Hematopoietic multipotent progenitor cell treated with erythropoietin and hydrocortisone succinate and interleukin-3 and kit ligand, for 6 days (in vitro differentiated cells): Measurements from ENCODE around the gene MANBA.

ENCODE experiments used
- DNase-seq: peaks from one replicate; pipeline ENCODE4 v3.0.0-alpha.2; 2015

The MANBA gene

GRCh38 chr4:102760645-102761295 lies at the start of gene MANBA:
TSS of gene MANBA (minus strand) at chr4:102760968. CDS start at chr4:102760894, 74 bp downstream.
- peak; percentile 96 for DNase-seq

- no peak for DNase-seq
These were observed 48.9 kb upstream of the MANBA start for GRCh38 chr4:102809691-102810090.

- DNase-seq, result peak; percentile 34
These were observed 48.4 kb upstream of the MANBA start for GRCh38 chr4:102809190-102809589.

GRCh38 chr4:102808009-102808408 lies 47.2 kb upstream of the MANBA start:
- no peak for DNase-seq

- no peak for DNase-seq
These were observed 46.6 kb upstream of the MANBA start for GRCh38 chr4:102807345-102807744.

GRCh38 chr4:102799816-102800215 lies 39.0 kb upstream of the MANBA start:
- no peak for DNase-seq

GRCh38 chr4:102794999-102795398 lies 34.2 kb upstream of the MANBA start:
- DNase-seq, result no peak

- DNase-seq, result peak; percentile 18
These were observed 31.7 kb upstream of the MANBA start for GRCh38 chr4:102792361-102792936.

GRCh38 chr4:102791318-102791835 lies 30.6 kb upstream of the MANBA start:
- DNase-seq, result no peak

GRCh38 chr4:102789317-102789717 lies 28.5 kb upstream of the MANBA start:
- peak; percentile 74 for DNase-seq

GRCh38 chr4:102787944-102788343 lies 27.2 kb upstream of the MANBA start:
- no peak for DNase-seq

- DNase-seq, result no peak
These were observed 26.5 kb upstream of the MANBA start for GRCh38 chr4:102787096-102787881.

GRCh38 chr4:102786279-102786678 lies 25.5 kb upstream of the MANBA start:
- DNase-seq, result no peak

GRCh38 chr4:102783006-102783405 lies 22.2 kb upstream of the MANBA start:
- DNase-seq, result no peak

GRCh38 chr4:102781570-102781969 lies 20.8 kb upstream of the MANBA start:
- no peak for DNase-seq

- peak; percentile 55 for DNase-seq
These were observed 19.8 kb upstream of the MANBA start for GRCh38 chr4:102780476-102781144.

- peak; percentile 48 for DNase-seq
These were observed 18.4 kb upstream of the MANBA start for GRCh38 chr4:102779204-102779603.

- no peak for DNase-seq
These were observed 18.0 kb upstream of the MANBA start for GRCh38 chr4:102778720-102779119.

- DNase-seq, result no peak
These were observed 15.0 kb upstream of the MANBA start for GRCh38 chr4:102775805-102776204.

- DNase-seq, result no peak
These were observed 13.5 kb upstream of the MANBA start for GRCh38 chr4:102774254-102774653.

- no peak for DNase-seq
These were observed 12.1 kb upstream of the MANBA start for GRCh38 chr4:102772738-102773340.

GRCh38 chr4:102764901-102765300 lies 4.1 kb upstream of the MANBA start:
- DNase-seq, result no peak

- no peak for DNase-seq
These were observed 1.1 kb upstream of the MANBA start for GRCh38 chr4:102761906-102762305.
